ENCODE data around the gene ZNF573.

ZNF573 gene

GRCh38 chr19:37809366-37809765 is 30.0 kb upstream of the ZNF573 start:
- H3K9me3 ChIP-seq (ENCODE audit: insufficient read depth, low read length, severe bottlenecking), result peaks cover 30% of the 10 kb centered on the region
- DNase-seq (no peak), ATAC-seq (ENCODE audit: insufficient read depth, low read depth) (no peak)
- no peaks in the 10 kb centered on the region for H3K36me3 ChIP-seq (ENCODE audit: insufficient read depth, low read length)
- H3K9ac ChIP-seq (ENCODE audit: low read depth, low read length), result no peak overlapping the region
- no peak overlapping the region for H3K27ac ChIP-seq (ENCODE audit: low read length)
- no peak overlapping the region for H3K4me3 ChIP-seq (ENCODE audit: low read depth in 1 of 2, low read length in 2 of 2)
- H3K27me3 ChIP-seq (ENCODE audit: insufficient read depth, low read length, poor library complexity), result no peaks in the 10 kb centered on the region
- no peaks in the 10 kb centered on the region for H3K79me2 ChIP-seq (ENCODE audit: insufficient read depth, low read length)
- no peaks in the 10 kb centered on the region for H3K4me1 ChIP-seq (ENCODE audit: insufficient read depth, low read length)
- no peak overlapping the region for H2AFZ ChIP-seq (ENCODE audit: low read depth, low read length)
- TF ChIP-seq, protein P1, sequence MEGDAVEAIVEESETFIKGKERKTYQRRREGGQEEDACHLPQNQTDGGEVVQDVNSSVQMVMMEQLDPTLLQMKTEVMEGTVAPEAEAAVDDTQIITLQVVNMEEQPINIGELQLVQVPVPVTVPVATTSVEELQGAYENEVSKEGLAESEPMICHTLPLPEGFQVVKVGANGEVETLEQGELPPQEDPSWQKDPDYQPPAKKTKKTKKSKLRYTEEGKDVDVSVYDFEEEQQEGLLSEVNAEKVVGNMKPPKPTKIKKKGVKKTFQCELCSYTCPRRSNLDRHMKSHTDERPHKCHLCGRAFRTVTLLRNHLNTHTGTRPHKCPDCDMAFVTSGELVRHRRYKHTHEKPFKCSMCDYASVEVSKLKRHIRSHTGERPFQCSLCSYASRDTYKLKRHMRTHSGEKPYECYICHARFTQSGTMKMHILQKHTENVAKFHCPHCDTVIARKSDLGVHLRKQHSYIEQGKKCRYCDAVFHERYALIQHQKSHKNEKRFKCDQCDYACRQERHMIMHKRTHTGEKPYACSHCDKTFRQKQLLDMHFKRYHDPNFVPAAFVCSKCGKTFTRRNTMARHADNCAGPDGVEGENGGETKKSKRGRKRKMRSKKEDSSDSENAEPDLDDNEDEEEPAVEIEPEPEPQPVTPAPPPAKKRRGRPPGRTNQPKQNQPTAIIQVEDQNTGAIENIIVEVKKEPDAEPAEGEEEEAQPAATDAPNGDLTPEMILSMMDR (IDR thresholded peaks at IDR 0.05; ENCODE audit: borderline replicate concordance, extremely low read depth, low read length, poor library complexity, severe bottlenecking), result no peak
- no peak for TF ChIP-seq EZH2 (IDR thresholded peaks at IDR 0.05; ENCODE audit: borderline replicate concordance, low read depth, low read length, severe bottlenecking)
- no peak overlapping the region for H3K4me2 ChIP-seq (ENCODE audit: insufficient read depth, low read length)
- no peaks in the 10 kb centered on the region for H4K20me1 ChIP-seq (ENCODE audit: insufficient read depth, low read length)

DNA sequence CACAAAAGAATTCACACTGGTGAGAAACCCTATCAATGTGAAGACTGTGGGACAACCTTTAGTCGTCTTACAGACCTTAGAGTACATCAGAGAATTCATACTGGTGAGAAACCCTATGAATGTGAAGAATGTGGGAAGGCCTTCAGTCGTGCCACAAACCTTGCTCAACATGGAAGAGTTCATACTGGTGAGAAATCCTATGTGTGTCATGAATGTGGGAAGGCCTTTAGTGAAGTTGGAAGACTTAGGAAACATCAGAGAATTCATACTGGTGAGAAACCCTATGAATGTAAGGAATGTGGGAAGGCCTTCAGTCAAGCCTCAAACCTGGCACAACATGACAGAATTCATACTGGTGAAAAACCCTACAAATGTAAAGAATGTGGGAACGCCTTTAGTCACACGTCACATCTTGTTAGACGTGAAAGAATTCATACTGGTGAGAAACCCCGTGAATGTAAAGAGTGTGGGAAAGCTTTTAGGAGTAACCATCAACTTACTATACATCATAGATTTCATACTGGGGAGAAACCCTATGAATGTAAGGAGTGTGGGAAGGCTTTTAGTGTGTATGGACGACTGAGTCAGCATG is 24.0 kb upstream of the ZNF573 start:
- Histone ChIP-seq H2AFZ (ENCODE audit: low read depth, low read length) (no peak overlapping the region), H3K4me3 (ENCODE audit: low read depth in 1 of 2, low read length in 2 of 2) (no peak overlapping the region), H3K9ac (ENCODE audit: low read depth, low read length) (no peak overlapping the region), H3K36me3 (ENCODE audit: insufficient read depth, low read length) (no peaks in the 10 kb centered on the region), H3K9me3 (ENCODE audit: insufficient read depth, low read length, severe bottlenecking) (peaks cover 49% of the 10 kb centered on the region), H4K20me1 (ENCODE audit: insufficient read depth, low read length) (no peaks in the 10 kb centered on the region), H3K27ac (ENCODE audit: low read length) (no peak overlapping the region), H3K79me2 (ENCODE audit: insufficient read depth, low read length) (no peaks in the 10 kb centered on the region), H3K4me2 (ENCODE audit: insufficient read depth, low read length) (no peak overlapping the region), H3K4me1 (ENCODE audit: insufficient read depth, low read length) (no peaks in the 10 kb centered on the region), H3K27me3 (ENCODE audit: insufficient read depth, low read length, poor library complexity) (no peaks in the 10 kb centered on the region)
- TF ChIP-seq EZH2 (IDR thresholded peaks at IDR 0.05; ENCODE audit: borderline replicate concordance, low read depth, low read length, severe bottlenecking), result no peak
- TF ChIP-seq, protein P1 (IDR thresholded peaks at IDR 0.05; ENCODE audit: borderline replicate concordance, extremely low read depth, low read length, poor library complexity, severe bottlenecking), result no peak
- DNase-seq, result no peak
- ATAC-seq (ENCODE audit: insufficient read depth, low read depth), result no peak

DNA sequence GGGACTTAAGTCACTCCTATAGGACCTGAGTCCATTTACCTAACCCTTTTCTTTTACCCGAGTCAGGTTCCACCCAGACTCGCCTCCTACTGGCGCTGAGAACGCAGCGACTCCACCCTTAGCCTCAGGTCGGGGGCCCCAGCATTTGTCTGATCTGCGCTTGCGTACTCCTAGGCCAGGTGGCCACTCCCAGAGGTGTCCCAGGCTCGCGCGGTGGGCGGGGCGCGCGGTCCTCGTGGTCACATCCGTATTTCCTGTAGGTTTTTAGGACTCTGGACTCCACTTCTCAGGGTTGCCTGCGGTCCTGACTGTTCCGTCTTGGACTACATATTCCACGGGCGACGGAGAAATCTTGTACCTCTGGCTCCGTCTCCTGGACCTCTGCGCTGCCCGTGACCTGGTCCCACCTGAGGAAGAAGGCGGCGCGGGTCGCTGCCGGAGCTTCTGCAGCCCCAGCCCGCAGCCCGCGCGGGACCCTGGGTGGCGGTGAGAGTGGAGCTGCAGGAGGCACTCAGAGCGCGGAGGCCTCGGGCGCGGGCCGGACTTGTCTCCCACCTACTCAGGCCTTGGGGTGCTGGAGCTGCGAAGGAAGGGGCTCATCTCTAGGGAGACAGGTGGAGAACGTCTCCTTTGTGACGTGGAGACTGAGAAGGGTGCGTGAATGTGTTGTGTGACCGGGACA is 11.0 kb upstream of the ZNF573 start:
- TF ChIP-seq, protein P1 (IDR thresholded peaks at IDR 0.05; ENCODE audit: borderline replicate concordance, extremely low read depth, low read length, poor library complexity, severe bottlenecking), result no peak
- TF ChIP-seq EZH2 (IDR thresholded peaks at IDR 0.05; ENCODE audit: borderline replicate concordance, low read depth, low read length, severe bottlenecking), result no peak
- ATAC-seq (ENCODE audit: insufficient read depth, low read depth), result no peak
- H3K79me2 ChIP-seq (ENCODE audit: insufficient read depth, low read length), result no peaks in the 10 kb centered on the region

More for the DNA sequence above, 11.0 kb upstream of the ZNF573 start:
- no peak for DNase-seq
- Histone ChIP-seq H3K27ac (ENCODE audit: low read length) (no peak overlapping the region), H3K4me3 (ENCODE audit: low read depth in 1 of 2, low read length in 2 of 2) (no peak overlapping the region), H3K4me1 (ENCODE audit: insufficient read depth, low read length) (no peaks in the 10 kb centered on the region), H3K27me3 (ENCODE audit: insufficient read depth, low read length, poor library complexity) (no peaks in the 10 kb centered on the region), H3K9me3 (ENCODE audit: insufficient read depth, low read length, severe bottlenecking) (no peaks in the 10 kb centered on the region), H2AFZ (ENCODE audit: low read depth, low read length) (no peak overlapping the region), H3K36me3 (ENCODE audit: insufficient read depth, low read length) (no peaks in the 10 kb centered on the region), H3K9ac (ENCODE audit: low read depth, low read length) (no peak overlapping the region), H4K20me1 (ENCODE audit: insufficient read depth, low read length) (no peaks in the 10 kb centered on the region), H3K4me2 (ENCODE audit: insufficient read depth, low read length) (no peak overlapping the region)
